B cell (primary cell): Measurements from ENCODE around the gene VAC14. TPM values are rescaled to one million over a fixed set of nuclear protein-coding genes. Genes with fewer than 3 reads are reported as not detected.

Experiments used
- ATAC-seq: fragments of 200-7000 bp; cut with Tn5 transposase; one replicate; pipeline ENCODE4 v1.10.0; 2021; ENCODE audit warnings: low read depth, mild to moderate bottlenecking, moderate number of reproducible peaks, moderate library complexity
- CTCF ChIA-PET: fragments of 350-600 bp; sonication (Branson Sonifier 250); formaldehyde crosslinking; loops from one replicate; lab custom pipeline; 2021; ENCODE audit warnings: antibody characterized with exemption, inconsistent platforms; lab: Charles Lee
- POLR2A ChIA-PET: fragments of 350-600 bp; sonication (Branson Sonifier 250); formaldehyde crosslinking; loops from one replicate; lab custom pipeline; 2021; ENCODE audit warnings: antibody characterized with exemption; lab: Charles Lee
- DNase-seq: peaks from one replicate; pipeline ENCODE4 v3.0.0; 2013
- H2AFZ ChIP-seq: 2 replicates; pipeline ENCODE4 v1.6.1; 2012; ENCODE audit warnings: mild to moderate bottlenecking, low read depth, low read length; ENCODE audit not compliant: insufficient read depth, poor library complexity, severe bottlenecking
- H3K27ac ChIP-seq, 2 donors: 1 replicate in 1 of 2; 2 replicates in 1 of 2; pipeline ENCODE4 v1.5.1; 2012 to 2013; ENCODE audit warnings: low read length in 2 of 2, mild to moderate bottlenecking in 2 of 2, moderate library complexity in 1 of 2
- H3K27me3 ChIP-seq, 4 experiments: fragments of 200-600 bp in 1 of 4; sonication (generic) in 1 of 4; replicated peaks in 1 of 4; 1 replicate in 2 of 4; 2 replicates in 2 of 4; pipeline versions ENCODE4 v1.6.1 to v1.7.0; 2013 to 2016; ENCODE audit warnings: low read length in 3 of 4, mild to moderate bottlenecking in 2 of 4, mixed read lengths in 1 of 4, moderate library complexity in 1 of 4; ENCODE audit not compliant: insufficient read depth in 4 of 4, control insufficient read depth in 3 of 4; ENCODE audit errors: control extremely low read depth in 1 of 4
- H3K36me3 ChIP-seq, 2 experiments: replicated peaks in 1 of 2; 1 replicate in 1 of 2; 2 replicates in 1 of 2; pipeline versions ENCODE4 v1.6.1 to v1.7.1; 2013; ENCODE audit warnings: low read length in 1 of 2; ENCODE audit not compliant: insufficient read depth in 2 of 2, control insufficient read depth in 1 of 2; ENCODE audit errors: control extremely low read depth in 1 of 2, extremely low read depth in 1 of 2
- H3K4me1 ChIP-seq, 2 donors: fragments of 200-600 bp in 1 of 2; sonication (generic) in 1 of 2; 1 replicate in 1 of 2; 2 replicates in 1 of 2; pipeline versions ENCODE4 v1.5.1 to v1.6.1; 2013 to 2017; ENCODE audit warnings: low read length in 2 of 2; ENCODE audit not compliant: control insufficient read depth in 2 of 2, insufficient read depth in 2 of 2
- H3K4me2 ChIP-seq: replicated peaks from 2 replicates; pipeline ENCODE3; 2012; ENCODE audit warnings: mild to moderate bottlenecking, low read depth, low read length; ENCODE audit not compliant: poor library complexity, severe bottlenecking
- H3K4me3 ChIP-seq, 5 experiments: fragments of 200-600 bp in 1 of 5; sonication (generic) in 1 of 5; 1 replicate in 3 of 5; 2 replicates in 2 of 5; pipeline versions ENCODE4 v1.5.1 to v1.7.0; 2011 to 2016; ENCODE audit warnings: low read length in 4 of 5, mild to moderate bottlenecking in 4 of 5, low read depth in 2 of 5, control low read depth in 1 of 5, moderate library complexity in 1 of 5; ENCODE audit not compliant: insufficient read depth in 1 of 5; ENCODE audit errors: control extremely low read depth in 1 of 5, extremely low read depth in 1 of 5
- H3K79me2 ChIP-seq: fragments of 200-600 bp; sonication (generic); one replicate; pipeline ENCODE4 v1.6.0; 2016; ENCODE audit warnings: low read length; ENCODE audit not compliant: control insufficient read depth, insufficient read depth
- H3K9ac ChIP-seq: fragments of 200-600 bp; sonication (generic); 2 replicates; pipeline ENCODE4 v1.6.1; 2017; ENCODE audit warnings: mild to moderate bottlenecking, low read length, moderate library complexity
- H3K9me3 ChIP-seq, 3 donors: one replicate each; pipeline versions ENCODE4 v1.6.1 to v1.7.1; 2013; ENCODE audit warnings: low read length in 2 of 3; ENCODE audit not compliant: control insufficient read depth in 2 of 3, insufficient read depth in 1 of 3; ENCODE audit errors: control extremely low read depth in 1 of 3
- H4K20me1 ChIP-seq: 2 replicates; pipeline ENCODE4 v1.6.0; 2012; ENCODE audit warnings: mild to moderate bottlenecking, low read length; ENCODE audit not compliant: insufficient read depth, control insufficient read depth, poor library complexity, severe bottlenecking
- H3K27ac Mint-ChIP-seq: one replicate; pipeline ENCODE4 v1.8.0; 2021; ENCODE audit warnings: mixed read lengths
- H3K27me3 Mint-ChIP-seq: one replicate; pipeline ENCODE4 v1.8.0; 2021; ENCODE audit warnings: mixed read lengths
- H3K4me1 Mint-ChIP-seq: one replicate; pipeline ENCODE4 v1.8.0; 2021; ENCODE audit warnings: mixed read lengths
- H3K4me3 Mint-ChIP-seq: one replicate; pipeline ENCODE4 v1.8.0; 2021; ENCODE audit warnings: mixed read lengths
- H3K9me3 Mint-ChIP-seq: one replicate; pipeline ENCODE4 v1.8.0; 2022; ENCODE audit warnings: mixed read lengths; ENCODE audit not compliant: insufficient read depth
- CTCF ChIP-seq: fragments of 200-600 bp; IDR thresholded peaks from one replicate; pipeline ENCODE4 v1.8.0; 2022; ENCODE audit warnings: antibody characterized with exemption, mild to moderate bottlenecking
- EZH2 ChIP-seq: IDR thresholded peaks from 2 replicates; pipeline ENCODE4 v1.6.1; 2012; ENCODE audit warnings: borderline replicate concordance, low read depth, mild to moderate bottlenecking, moderate library complexity, low read length; ENCODE audit not compliant: insufficient read depth, poor library complexity, severe bottlenecking
- WGBS: methylation state at CpG from one replicate; pipeline ENCODE4 v1.1.5; 2013; ENCODE audit warnings: missing lambda C conversion rate; ENCODE audit not compliant: insufficient coverage; 5-methylcytosine and 5-hydroxymethylcytosine counted together
- intact Hi-C: fragments of 100-400 bp; cut with micrococcal nuclease; formaldehyde crosslinking; loops from one replicate; pipeline ENCODE4 v1.10.0; 2022
- polyA plus RNA-seq: library from polyadenylated mRNA; depleted of rRNA; stranded (reverse); fragments of >200 nt; gene quantifications from 2 replicates; pipeline ENCODE4 v1.2.3, GENCODE V29; 2012
- total RNA-seq, 2 donors: library from RNA; stranded (reverse); fragments of 120-200 nt in 1 of 2; gene quantifications; 1 replicate in 1 of 2; 2 replicates in 1 of 2; pipeline versions ENCODE4 v1.2.3 to v1.2.4, GENCODE V29; 2013 to 2022

VAC14 gene
- total and polyA plus RNA-seq, 2 donors (not counting 1 experiment from before 2014, with no cell fraction given) = 42.6 to 64.7 TPM

- Histone ChIP-seq H4K20me1 (no peaks in the 10 kb centered on the region), H3K4me3 (no peak overlapping the region), H3K27ac (no peak overlapping the region), H3K4me2 (no peak overlapping the region), H3K4me1 (peaks cover 0 to 4% of the 10 kb centered on the region in 2 donors), H3K9ac (no peak overlapping the region), H3K79me2 (no peaks in the 10 kb centered on the region), H3K27me3 (peaks cover 0 to 25% (median 3%) of the 10 kb centered on the region in 4 experiments), H3K36me3 (no peaks in the 10 kb centered on the region), H2AFZ (no peak overlapping the region), H3K9me3 (no peaks in the 10 kb centered on the region)
- Mint-ChIP-seq H3K4me1 (peaks cover 9% of the 10 kb centered on the region), H3K9me3 (no peaks in the 10 kb centered on the region), H3K27me3 (peaks cover 9% of the 10 kb centered on the region), H3K27ac (no peak overlapping the region), H3K4me3 (no peak overlapping the region)
- no peak for ATAC-seq
- WGBS = 93% methylated on average over 13 of the region's 13 CpGs
- CTCF ChIA-PET = no interaction called here
- intact Hi-C loops = no loop called here
- no peak for TF ChIP-seq EZH2
- no peak for TF ChIP-seq CTCF
- DNase-seq = no peak
- POLR2A ChIA-PET = no interaction called here
These were observed 117.6 kb downstream of the VAC14 start for GRCh38 chr16:70683146-70683944.
